Activated CD8-positive, alpha-beta memory T cell treated with anti-CD3 and anti-CD28 coated beads, Interleukin-2, amount 50 U/mL, for 1 hour (primary cell): ENCODE measurements around the gene PRMT1.

Source experiments
- DNase-seq: peaks from one replicate; pipeline ENCODE4 v3.0.0-alpha.2; 2020; ENCODE audit errors: extremely low read depth

PRMT1 gene

GRCh38 chr19:49667473-49667872 is 9.6 kb upstream of the PRMT1 start:
- DNase-seq, result no peak

GRCh38 chr19:49669516-49669915 is 7.6 kb upstream of the PRMT1 start:
- no peak for DNase-seq

- DNase-seq, result no peak
Measured at GRCh38 chr19:49672131-49672919, 4.7 kb upstream of the PRMT1 start.

- no peak for DNase-seq
Measured at GRCh38 chr19:49676136-49676783, 811 bp upstream of the PRMT1 start.

GRCh38 chr19:49676784-49677230 is 264 bp upstream of the PRMT1 start:
- peak; percentile 98 for DNase-seq

GRCh38 chr19:49677901-49678674 is 1.0 kb downstream of the PRMT1 start:
- peak; percentile 50 for DNase-seq

- DNase-seq, result no peak
Measured at GRCh38 chr19:49678985-49679770, 2.1 kb downstream of the PRMT1 start.

GRCh38 chr19:49679771-49680413 is 2.8 kb downstream of the PRMT1 start:
- DNase-seq, result no peak

GRCh38 chr19:49680421-49681351 is 3.6 kb downstream of the PRMT1 start:
- peak; percentile 71 for DNase-seq

GRCh38 chr19:49681830-49682229 is 4.8 kb downstream of the PRMT1 start:
- no peak for DNase-seq

- no peak for DNase-seq
Measured at GRCh38 chr19:49682274-49682673, 5.2 kb downstream of the PRMT1 start.

- DNase-seq, result no peak
Measured at GRCh38 chr19:49683814-49684250, 6.8 kb downstream of the PRMT1 start.

GRCh38 chr19:49684251-49684982 is 7.3 kb downstream of the PRMT1 start:
- no peak for DNase-seq

- DNase-seq, result no peak
Measured at GRCh38 chr19:49684983-49685553, 8.0 kb downstream of the PRMT1 start.

- no peak for DNase-seq
Measured at GRCh38 chr19:49685845-49686332, 8.8 kb downstream of the PRMT1 start.

- DNase-seq, result no peak
Measured at GRCh38 chr19:49686503-49687088, 9.5 kb downstream of the PRMT1 start.

- DNase-seq, result no peak
Measured at GRCh38 chr19:49687150-49687549, 10.1 kb downstream of the PRMT1 start.

GRCh38 chr19:49687566-49688316 is 10.7 kb downstream of the PRMT1 start:
- no peak for DNase-seq
